Measurements from ENCODE around the gene OMP.

DNA sequence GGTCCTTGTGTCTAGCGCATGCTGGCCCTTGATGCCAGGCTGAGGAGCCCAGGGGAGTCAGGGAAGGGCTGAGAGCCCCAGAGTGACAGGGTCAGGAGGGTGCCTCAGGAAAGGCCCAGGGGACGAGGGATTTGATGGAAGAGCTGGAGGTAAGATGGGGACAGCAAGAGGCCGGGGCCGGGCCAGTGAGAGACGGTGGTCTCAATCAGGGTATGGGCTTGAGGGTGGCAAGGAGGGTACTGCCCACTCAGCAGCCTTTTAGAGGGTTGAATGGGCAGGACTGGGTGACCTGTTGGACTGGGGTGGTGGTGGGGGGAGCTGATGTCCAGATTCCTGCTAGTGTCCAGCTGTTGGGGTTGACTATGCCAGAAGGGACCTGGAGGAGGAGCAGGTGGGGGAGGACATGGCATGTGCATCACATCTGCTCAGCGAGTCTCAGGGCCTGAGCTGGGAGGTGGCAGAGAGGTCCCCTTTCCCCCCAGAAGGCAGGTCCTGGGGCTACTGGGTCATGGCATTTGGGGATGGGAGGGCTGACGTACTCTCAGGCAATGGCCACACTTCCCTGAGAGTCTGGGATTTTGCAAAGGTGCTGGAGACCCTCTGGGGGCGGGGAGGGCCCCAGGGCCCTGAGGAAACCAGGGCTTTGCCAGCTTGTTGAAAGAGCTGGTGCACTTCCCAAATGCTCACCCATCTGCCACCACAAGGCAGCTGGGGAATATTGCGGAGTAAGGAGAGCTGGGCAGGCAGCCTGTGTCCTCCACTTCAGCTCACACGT lies 43.8 kb downstream of the OMP start:
- TF ChIP-seq POLR2AphosphoS5 (IDR thresholded peaks at IDR 0.05; ENCODE audit: low read depth) (no peak), SPI1 (IDR thresholded peaks at IDR 0.05; ENCODE audit: borderline replicate concordance, low read depth) (no peak)
- TF ChIP-seq, protein P1, sequence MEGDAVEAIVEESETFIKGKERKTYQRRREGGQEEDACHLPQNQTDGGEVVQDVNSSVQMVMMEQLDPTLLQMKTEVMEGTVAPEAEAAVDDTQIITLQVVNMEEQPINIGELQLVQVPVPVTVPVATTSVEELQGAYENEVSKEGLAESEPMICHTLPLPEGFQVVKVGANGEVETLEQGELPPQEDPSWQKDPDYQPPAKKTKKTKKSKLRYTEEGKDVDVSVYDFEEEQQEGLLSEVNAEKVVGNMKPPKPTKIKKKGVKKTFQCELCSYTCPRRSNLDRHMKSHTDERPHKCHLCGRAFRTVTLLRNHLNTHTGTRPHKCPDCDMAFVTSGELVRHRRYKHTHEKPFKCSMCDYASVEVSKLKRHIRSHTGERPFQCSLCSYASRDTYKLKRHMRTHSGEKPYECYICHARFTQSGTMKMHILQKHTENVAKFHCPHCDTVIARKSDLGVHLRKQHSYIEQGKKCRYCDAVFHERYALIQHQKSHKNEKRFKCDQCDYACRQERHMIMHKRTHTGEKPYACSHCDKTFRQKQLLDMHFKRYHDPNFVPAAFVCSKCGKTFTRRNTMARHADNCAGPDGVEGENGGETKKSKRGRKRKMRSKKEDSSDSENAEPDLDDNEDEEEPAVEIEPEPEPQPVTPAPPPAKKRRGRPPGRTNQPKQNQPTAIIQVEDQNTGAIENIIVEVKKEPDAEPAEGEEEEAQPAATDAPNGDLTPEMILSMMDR (IDR thresholded peaks at IDR 0.05; ENCODE audit: insufficient read depth, low read length): no peak
- TF ChIP-seq, protein P2, sequence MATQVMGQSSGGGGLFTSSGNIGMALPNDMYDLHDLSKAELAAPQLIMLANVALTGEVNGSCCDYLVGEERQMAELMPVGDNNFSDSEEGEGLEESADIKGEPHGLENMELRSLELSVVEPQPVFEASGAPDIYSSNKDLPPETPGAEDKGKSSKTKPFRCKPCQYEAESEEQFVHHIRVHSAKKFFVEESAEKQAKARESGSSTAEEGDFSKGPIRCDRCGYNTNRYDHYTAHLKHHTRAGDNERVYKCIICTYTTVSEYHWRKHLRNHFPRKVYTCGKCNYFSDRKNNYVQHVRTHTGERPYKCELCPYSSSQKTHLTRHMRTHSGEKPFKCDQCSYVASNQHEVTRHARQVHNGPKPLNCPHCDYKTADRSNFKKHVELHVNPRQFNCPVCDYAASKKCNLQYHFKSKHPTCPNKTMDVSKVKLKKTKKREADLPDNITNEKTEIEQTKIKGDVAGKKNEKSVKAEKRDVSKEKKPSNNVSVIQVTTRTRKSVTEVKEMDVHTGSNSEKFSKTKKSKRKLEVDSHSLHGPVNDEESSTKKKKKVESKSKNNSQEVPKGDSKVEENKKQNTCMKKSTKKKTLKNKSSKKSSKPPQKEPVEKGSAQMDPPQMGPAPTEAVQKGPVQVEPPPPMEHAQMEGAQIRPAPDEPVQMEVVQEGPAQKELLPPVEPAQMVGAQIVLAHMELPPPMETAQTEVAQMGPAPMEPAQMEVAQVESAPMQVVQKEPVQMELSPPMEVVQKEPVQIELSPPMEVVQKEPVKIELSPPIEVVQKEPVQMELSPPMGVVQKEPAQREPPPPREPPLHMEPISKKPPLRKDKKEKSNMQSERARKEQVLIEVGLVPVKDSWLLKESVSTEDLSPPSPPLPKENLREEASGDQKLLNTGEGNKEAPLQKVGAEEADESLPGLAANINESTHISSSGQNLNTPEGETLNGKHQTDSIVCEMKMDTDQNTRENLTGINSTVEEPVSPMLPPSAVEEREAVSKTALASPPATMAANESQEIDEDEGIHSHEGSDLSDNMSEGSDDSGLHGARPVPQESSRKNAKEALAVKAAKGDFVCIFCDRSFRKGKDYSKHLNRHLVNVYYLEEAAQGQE (IDR thresholded peaks at IDR 0.05; ENCODE audit: insufficient replicate concordance, low read depth): no peak

Measured in HL-60 (cell line).